GM12875 (cell line): ENCODE data around the gene AMELX.

Experiments used
- H3K4me3 ChIP-seq: one replicate; pipeline ENCODE4 v1.5.1; 2011; ENCODE audit warnings: low read depth, low read length, control low read depth
- CTCF ChIP-seq: IDR thresholded peaks from 2 replicates; pipeline ENCODE4 v1.5.1; 2011; ENCODE audit warnings: low read depth, mild to moderate bottlenecking, control low read depth, inconsistent platforms, low read length, moderate library complexity, borderline replicate concordance; ENCODE audit not compliant: insufficient read depth

The AMELX gene

DNA sequence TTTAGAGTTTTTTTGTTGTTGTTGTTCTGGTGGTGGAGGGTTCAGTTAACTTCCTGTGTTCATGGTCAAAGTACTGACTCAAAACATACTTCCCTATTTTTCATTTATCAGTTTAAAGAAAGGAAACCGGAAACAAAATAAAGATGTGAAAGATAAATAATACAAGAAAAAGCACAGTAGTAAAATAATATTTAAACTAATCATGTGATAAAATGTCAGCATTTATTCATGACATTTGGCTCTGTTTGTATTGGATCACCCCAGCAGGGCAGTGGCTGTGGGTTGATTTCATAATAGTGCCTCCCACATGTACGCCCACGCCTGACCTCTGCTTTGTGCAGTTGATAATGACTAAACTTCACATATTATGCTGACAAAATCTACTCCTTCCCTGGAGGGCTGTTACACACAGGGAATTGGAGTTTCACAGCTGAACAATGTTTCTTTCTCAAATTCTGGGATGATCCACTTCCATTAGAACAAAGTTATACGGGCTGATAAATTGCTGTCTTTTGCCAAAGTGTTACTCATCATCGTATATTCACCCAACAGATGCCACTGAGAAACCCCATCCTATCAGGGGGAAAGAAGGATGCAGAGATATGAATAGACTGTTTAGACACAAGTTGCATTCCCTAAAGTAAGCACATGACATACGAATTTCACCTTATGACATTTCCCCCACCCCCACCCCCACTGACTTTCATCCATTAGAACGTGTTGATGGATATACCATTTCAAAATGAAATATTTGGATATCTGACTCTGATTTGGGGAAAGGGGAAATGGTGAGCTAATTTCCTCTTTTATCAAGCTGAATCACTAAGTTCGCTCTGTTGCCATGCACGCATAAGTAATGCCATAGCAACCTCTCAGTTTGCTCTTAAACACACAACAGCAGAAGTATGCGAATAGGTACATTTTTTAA, 48.3 kb downstream of the AMELX start:
- no peak overlapping the region for H3K4me3 ChIP-seq
- no peak for TF ChIP-seq CTCF

DNA sequence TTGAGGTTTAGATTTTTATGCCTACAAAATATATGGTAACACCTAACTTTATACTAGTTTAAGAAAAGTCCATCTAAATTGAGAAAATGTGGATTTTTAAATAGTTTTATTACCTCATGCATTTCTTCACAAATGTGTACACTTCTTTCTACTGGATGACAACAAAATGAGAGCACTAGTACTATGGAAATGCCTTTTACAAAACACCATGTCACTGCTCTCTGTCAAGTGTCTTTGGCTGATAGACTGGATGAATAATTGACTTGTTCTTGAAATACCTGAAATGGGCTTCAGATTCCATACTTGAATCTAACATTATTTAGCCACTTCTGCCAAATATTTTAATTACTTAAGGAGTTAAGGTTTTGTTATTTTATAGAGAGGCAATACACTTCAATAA, 49.5 kb downstream of the AMELX start:
- no peak for TF ChIP-seq CTCF
- no peak overlapping the region for H3K4me3 ChIP-seq

DNA sequence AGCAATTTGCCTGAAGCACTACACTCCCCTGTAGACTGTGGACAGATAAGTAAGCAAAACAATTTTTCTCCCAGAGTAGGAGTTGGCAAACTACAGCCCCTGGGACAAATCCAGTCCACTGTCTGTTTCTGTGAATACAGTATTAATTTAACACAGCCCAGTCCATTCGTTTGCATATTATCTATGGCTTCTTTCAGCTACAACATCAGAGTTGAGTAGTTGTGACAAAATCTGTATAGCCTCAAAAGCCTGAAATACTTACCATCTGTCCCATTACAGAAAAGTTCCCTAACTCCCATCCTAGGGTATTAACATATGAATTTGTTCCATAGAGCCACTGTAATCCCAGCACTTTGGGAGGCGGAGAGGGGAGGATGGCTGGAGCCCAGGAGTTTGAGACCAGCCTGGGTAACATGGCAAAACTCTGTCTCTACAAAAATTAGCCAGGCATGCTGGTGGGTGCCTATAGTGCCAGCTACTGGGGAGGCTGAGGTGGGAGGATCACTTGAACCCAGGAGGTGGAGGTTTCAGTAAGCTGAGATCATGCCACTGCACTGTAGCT, 53.0 kb downstream of the AMELX start:
- H3K4me3 ChIP-seq = no peak overlapping the region
- TF ChIP-seq CTCF = no peak

GRCh38 chrX:11347300-11347699, 54.1 kb downstream of the AMELX start:
- TF ChIP-seq CTCF = no peak

DNA sequence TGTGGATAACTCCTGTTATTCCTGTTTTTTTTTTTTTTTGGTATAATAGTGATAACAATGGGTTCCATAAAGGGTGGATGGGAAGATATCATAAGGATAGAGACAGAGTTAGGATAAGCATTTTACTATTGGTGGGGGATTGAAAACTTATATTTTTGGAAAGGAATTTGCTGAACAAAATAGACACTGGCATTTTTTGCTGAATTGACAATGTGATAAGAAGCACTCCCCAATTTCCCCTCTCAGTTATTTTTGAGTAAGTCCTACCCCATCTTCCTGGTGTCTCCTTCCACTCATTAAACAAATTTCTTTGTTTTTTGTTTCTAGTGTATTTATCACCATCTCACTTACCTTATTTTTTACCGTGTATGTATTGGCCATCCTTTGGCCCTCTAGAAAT, 55.8 kb downstream of the AMELX start:
- no peak overlapping the region for H3K4me3 ChIP-seq
- no peak for TF ChIP-seq CTCF

More at GRCh38 chrX:11347300-11347699, 54.1 kb downstream of the AMELX start:
- H3K4me3 ChIP-seq = no peak overlapping the region

GRCh38 chrX:11349661-11350337, 56.6 kb downstream of the AMELX start:
- no peak for TF ChIP-seq CTCF

More at GRCh38 chrX:11349661-11350337, 56.6 kb downstream of the AMELX start:
- no peak overlapping the region for H3K4me3 ChIP-seq
